GM12891 (cell line): ENCODE results near the gene KDM1B.

ENCODE experiments used
- POLR2A ChIP-seq: IDR thresholded peaks from 2 replicates; pipeline ENCODE4 v1.6.1; 2011; ENCODE audit warnings: low read depth, low read length, control low read depth
- POLR2AphosphoS5 ChIP-seq: IDR thresholded peaks from 2 replicates; pipeline ENCODE4 v1.6.1; 2011; ENCODE audit warnings: low read depth, low read length, control low read depth
- SPI1 ChIP-seq: IDR thresholded peaks from 2 replicates; pipeline ENCODE4 v1.6.1; 2011; ENCODE audit warnings: low read depth, low read length, control low read depth

DNA sequence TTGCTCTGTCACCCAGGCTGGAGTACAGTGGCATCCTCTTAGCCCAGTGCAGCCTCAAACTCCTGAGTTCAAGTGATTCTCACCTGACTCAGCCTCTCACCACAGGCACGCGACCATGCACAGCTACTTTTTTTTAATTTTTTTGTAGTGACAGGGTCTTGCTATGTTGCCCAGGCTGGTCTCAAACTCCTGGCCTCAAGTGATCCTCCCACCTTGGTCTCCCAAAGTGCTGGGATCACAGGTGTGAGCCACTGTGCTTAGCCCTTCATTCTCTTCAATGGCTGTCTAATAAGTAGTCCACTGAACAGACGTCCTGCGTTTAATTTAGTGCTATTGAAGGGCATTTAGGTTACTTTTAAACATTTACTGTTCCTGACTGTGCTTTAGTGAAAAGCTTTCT is 27.3 kb downstream of the KDM1B start:
- TF ChIP-seq POLR2A = no peak
- no peak for TF ChIP-seq SPI1
- TF ChIP-seq POLR2AphosphoS5 = no peak
